Measurements from ENCODE around the gene CHST8. TPM values are rescaled to one million over a fixed set of nuclear protein-coding genes. Genes with fewer than 3 reads are reported as not detected.

CHST8 gene
- total RNA-seq, 1 experiment from 2014 or later, result not detected

- Histone ChIP-seq H3K9me3 (no peaks in the 10 kb centered on the region), H3K4me3 (ENCODE audit: low read depth, low read length) (no peak overlapping the region), H3K36me3 (ENCODE audit: control insufficient read depth, insufficient read depth, low read length) (no peaks in the 10 kb centered on the region), H3K27me3 (replicated peaks; ENCODE audit: control insufficient read depth, insufficient read depth, low read length) (no peaks in the 10 kb centered on the region; the same call in 1 of the 2 replicates), H3K4me1 (no peaks in the 10 kb centered on the region)
- no peak for DNase-seq
- H3K36me3 Mint-ChIP-seq (ENCODE audit: insufficient read depth, unreplicated experiment), result peaks cover 5% of the 10 kb centered on the region
- H3K4me1 Mint-ChIP-seq (ENCODE audit: low read depth, unreplicated experiment), result peaks cover 14% of the 10 kb centered on the region
- intact Hi-C loops (cut with micrococcal nuclease; ENCODE audit: unreplicated experiment), result loop anchor here (1.0 to 5.0 kb wide), 5 partner anchors 17 to 935 kb away; no protein-coding TSS in a partner anchor
- H3K9me3 Mint-ChIP-seq (ENCODE audit: unreplicated experiment), result no peaks in the 10 kb centered on the region
- H3K27me3 Mint-ChIP-seq (ENCODE audit: insufficient read depth, unreplicated experiment), result peaks cover 31% of the 10 kb centered on the region
- no peak overlapping the region for H3K27ac Mint-ChIP-seq (ENCODE audit: unreplicated experiment)
- H3K4me3 Mint-ChIP-seq (ENCODE audit: unreplicated experiment), result no peak overlapping the region
- ChIA-PET CTCF (interaction anchor here (0.6 to 3.5 kb wide), 45 partner anchors 9 to 601 kb away, joined by 3 to 89 read pairs (median 3); partner anchors contain the start of gene KCTD15), POLR2A (interaction anchor here (0.5 to 0.6 kb wide), 2 partner anchors 221 to 601 kb away, joined by 3 read pairs; no protein-coding TSS in a partner anchor)
- TF ChIP-seq, protein P1, sequence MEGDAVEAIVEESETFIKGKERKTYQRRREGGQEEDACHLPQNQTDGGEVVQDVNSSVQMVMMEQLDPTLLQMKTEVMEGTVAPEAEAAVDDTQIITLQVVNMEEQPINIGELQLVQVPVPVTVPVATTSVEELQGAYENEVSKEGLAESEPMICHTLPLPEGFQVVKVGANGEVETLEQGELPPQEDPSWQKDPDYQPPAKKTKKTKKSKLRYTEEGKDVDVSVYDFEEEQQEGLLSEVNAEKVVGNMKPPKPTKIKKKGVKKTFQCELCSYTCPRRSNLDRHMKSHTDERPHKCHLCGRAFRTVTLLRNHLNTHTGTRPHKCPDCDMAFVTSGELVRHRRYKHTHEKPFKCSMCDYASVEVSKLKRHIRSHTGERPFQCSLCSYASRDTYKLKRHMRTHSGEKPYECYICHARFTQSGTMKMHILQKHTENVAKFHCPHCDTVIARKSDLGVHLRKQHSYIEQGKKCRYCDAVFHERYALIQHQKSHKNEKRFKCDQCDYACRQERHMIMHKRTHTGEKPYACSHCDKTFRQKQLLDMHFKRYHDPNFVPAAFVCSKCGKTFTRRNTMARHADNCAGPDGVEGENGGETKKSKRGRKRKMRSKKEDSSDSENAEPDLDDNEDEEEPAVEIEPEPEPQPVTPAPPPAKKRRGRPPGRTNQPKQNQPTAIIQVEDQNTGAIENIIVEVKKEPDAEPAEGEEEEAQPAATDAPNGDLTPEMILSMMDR (IDR thresholded peaks at IDR 0.05; ENCODE audit: insufficient read depth in 1 of 2, low read depth in 1 of 2, low read length in 1 of 2, severe bottlenecking in 1 of 2, unreplicated experiment in 1 of 2), result no peak
- no TSS peak for BruUV-seq (replicated peaks)
Measured at GRCh38 chr19:33777753-33778088, 156.0 kb downstream of the CHST8 start.

DNA sequence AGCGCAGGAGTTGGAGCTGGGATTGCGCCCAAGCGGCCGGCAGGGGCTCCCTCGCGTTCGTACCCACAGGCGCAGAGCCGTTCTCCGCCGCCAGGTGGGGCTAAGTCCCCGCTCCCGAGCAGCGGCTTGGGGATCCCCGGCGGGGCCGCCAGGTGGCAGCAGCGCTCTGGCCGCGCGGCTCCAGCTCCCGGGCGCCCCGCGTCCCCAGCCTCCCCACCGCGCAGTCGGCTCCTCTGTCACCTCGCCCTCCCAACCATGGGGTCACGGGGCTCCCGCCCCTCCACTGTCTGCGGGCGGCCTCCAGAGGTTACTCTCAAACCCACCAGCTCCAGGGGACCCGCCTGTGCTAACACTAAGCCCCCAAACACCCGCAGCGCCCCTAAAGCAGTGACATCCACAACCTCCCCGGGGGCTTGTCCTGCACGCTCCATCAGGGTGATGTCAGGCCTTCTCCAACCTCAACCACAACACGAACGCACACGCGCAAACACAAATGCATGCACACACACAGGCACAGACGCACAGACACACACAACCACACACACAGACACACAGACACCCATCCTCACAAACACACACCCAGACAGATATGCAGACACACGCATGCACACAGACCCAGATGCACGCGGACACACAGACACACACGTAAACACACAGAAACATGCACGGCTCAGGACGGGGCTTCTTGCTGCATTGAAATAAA lies 156.5 kb downstream of the CHST8 start:
- H3K36me3 Mint-ChIP-seq (ENCODE audit: insufficient read depth, unreplicated experiment), result peaks cover 5% of the 10 kb centered on the region
- intact Hi-C loops (cut with micrococcal nuclease; ENCODE audit: unreplicated experiment), result loop anchor here (1.0 to 5.0 kb wide), 5 partner anchors 17 to 934 kb away; no protein-coding TSS in a partner anchor
- peaks cover 14% of the 10 kb centered on the region for H3K4me1 Mint-ChIP-seq (ENCODE audit: low read depth, unreplicated experiment)
- no TSS peak for BruUV-seq (replicated peaks)
- H3K27me3 Mint-ChIP-seq (ENCODE audit: insufficient read depth, unreplicated experiment), result peaks cover 31% of the 10 kb centered on the region
- H3K27me3 ChIP-seq (replicated peaks; ENCODE audit: control insufficient read depth, insufficient read depth, low read length), result no peaks in the 10 kb centered on the region; the same call in 1 of the 2 replicates
- DNase-seq, result peak; percentile 70 to 92
- peak overlapping the region; percentile 85 for H3K4me3 Mint-ChIP-seq (ENCODE audit: unreplicated experiment)
- TF ChIP-seq, protein P1 (IDR thresholded peaks at IDR 0.05; ENCODE audit: insufficient read depth in 1 of 2, low read depth in 1 of 2, low read length in 1 of 2, severe bottlenecking in 1 of 2, unreplicated experiment in 1 of 2), result peak; percentile 100
- H3K9me3 ChIP-seq, result no peaks in the 10 kb centered on the region
- POLR2A ChIA-PET, result interaction anchor here (0.5 to 0.6 kb wide), 2 partner anchors 220 to 602 kb away, joined by 3 read pairs; no protein-coding TSS in a partner anchor
- H3K4me3 ChIP-seq (ENCODE audit: low read depth, low read length), result peak overlapping the region; percentile 32
- CTCF ChIA-PET, result interaction anchor here (0.6 to 3.5 kb wide), 46 partner anchors 9 to 955 kb away, joined by 3 to 89 read pairs (median 4); partner anchors contain the start of gene KCTD15
- H3K9me3 Mint-ChIP-seq (ENCODE audit: unreplicated experiment), result no peaks in the 10 kb centered on the region
- no peaks in the 10 kb centered on the region for H3K36me3 ChIP-seq (ENCODE audit: control insufficient read depth, insufficient read depth, low read length)
- H3K27ac Mint-ChIP-seq (ENCODE audit: unreplicated experiment), result peak overlapping the region; percentile 1
- no peaks in the 10 kb centered on the region for H3K4me1 ChIP-seq

DNA sequence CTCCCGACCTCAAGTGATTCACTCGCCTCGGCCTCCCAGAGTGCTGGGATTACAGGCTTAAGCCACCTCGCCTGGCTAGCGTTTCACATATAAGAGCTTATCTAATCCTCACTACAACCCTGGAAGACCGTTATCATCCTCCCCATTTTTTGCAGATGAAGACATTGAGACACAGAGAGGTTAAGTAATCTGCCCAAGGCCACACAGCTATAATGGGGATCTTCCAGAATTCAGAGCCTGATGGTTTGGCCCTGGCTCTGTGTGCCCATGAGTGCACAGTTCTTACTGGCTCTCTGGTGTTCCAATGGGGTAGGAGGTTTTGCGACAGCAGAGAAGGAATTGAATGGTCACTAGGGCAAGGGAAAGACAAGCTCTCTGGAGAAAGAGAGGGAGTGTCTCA lies 158.1 kb downstream of the CHST8 start:
- H3K36me3 ChIP-seq (ENCODE audit: control insufficient read depth, insufficient read depth, low read length), result no peaks in the 10 kb centered on the region
- BruUV-seq (replicated peaks), result no TSS peak
- peaks cover 5% of the 10 kb centered on the region for H3K36me3 Mint-ChIP-seq (ENCODE audit: insufficient read depth, unreplicated experiment)
- ChIA-PET POLR2A (no interaction called here), CTCF (interaction anchor here (1.0 to 3.5 kb wide), 3 partner anchors 15 to 366 kb away, joined by 5 to 89 read pairs (median 17); no protein-coding TSS in a partner anchor)
- no peak overlapping the region for H3K4me3 ChIP-seq (ENCODE audit: low read depth, low read length)
- TF ChIP-seq, protein P1 (IDR thresholded peaks at IDR 0.05; ENCODE audit: insufficient read depth in 1 of 2, low read depth in 1 of 2, low read length in 1 of 2, severe bottlenecking in 1 of 2, unreplicated experiment in 1 of 2), result no peak
- no peaks in the 10 kb centered on the region for H3K9me3 Mint-ChIP-seq (ENCODE audit: unreplicated experiment)
- H3K4me1 ChIP-seq, result no peaks in the 10 kb centered on the region
- H3K27ac Mint-ChIP-seq (ENCODE audit: unreplicated experiment), result no peak overlapping the region
- intact Hi-C loops (cut with micrococcal nuclease; ENCODE audit: unreplicated experiment), result loop anchor here (2.0 to 5.0 kb wide), 3 partner anchors 15 to 932 kb away; no protein-coding TSS in a partner anchor
- H3K9me3 ChIP-seq, result no peaks in the 10 kb centered on the region
- H3K27me3 Mint-ChIP-seq (ENCODE audit: insufficient read depth, unreplicated experiment), result peaks cover 31% of the 10 kb centered on the region
- DNase-seq, result no peak
- H3K4me1 Mint-ChIP-seq (ENCODE audit: low read depth, unreplicated experiment), result peaks cover 14% of the 10 kb centered on the region
- no peak overlapping the region for H3K4me3 Mint-ChIP-seq (ENCODE audit: unreplicated experiment)
- H3K27me3 ChIP-seq (replicated peaks; ENCODE audit: control insufficient read depth, insufficient read depth, low read length), result no peaks in the 10 kb centered on the region; the same call in 1 of the 2 replicates

Data from Caco-2 (cell line).